Mononuclear cell (primary cell): ENCODE measurements around the gene TOPBP1. TPM values are rescaled to one million over a fixed set of nuclear protein-coding genes. Genes with fewer than 3 reads are reported as not detected.
"Not testable (repeated sequence)": the region's sequence is repeated elsewhere in the genome, so short reads cannot be mapped to it uniquely, and the experiment has no call there.

ENCODE experiments used
- H3K27me3 ChIP-seq: 2 replicates; pipeline ENCODE4 v1.6.0; 2011; ENCODE audit warnings: low read length, control low read depth; ENCODE audit not compliant: insufficient read depth
- H3K4me1 ChIP-seq: 2 replicates; pipeline ENCODE4 v1.5.1; 2011; ENCODE audit warnings: mild to moderate bottlenecking, low read length, control low read depth; ENCODE audit not compliant: insufficient read depth
- H3K4me3 ChIP-seq: 2 replicates; pipeline ENCODE4 v1.5.1; 2011; ENCODE audit warnings: mild to moderate bottlenecking, low read length, moderate library complexity
- H3K9me3 ChIP-seq: 2 replicates; pipeline ENCODE4 v1.5.1; 2011; ENCODE audit warnings: low read depth, mild to moderate bottlenecking, control low read depth, low read length
- total RNA-seq: library from RNA; depleted of rRNA; stranded (reverse); fragments of >200 nt; gene quantifications from one replicate; pipeline ENCODE4 v1.2.3, GENCODE V29; 2012

TOPBP1 gene
- total RNA-seq, 1 donor = 77.0 TPM

GRCh38 chr3:133691273-133692107 lies 29.7 kb upstream of the TOPBP1 start:
- Histone ChIP-seq H3K4me1 (no peaks in the 10 kb centered on the region), H3K9me3 (no peaks in the 10 kb centered on the region), H3K27me3 (peaks cover 3% of the 10 kb centered on the region), H3K4me3 (no peak overlapping the region)

- not testable (repeated sequence) for H3K4me3 ChIP-seq, H3K4me1 ChIP-seq, H3K9me3 ChIP-seq
- H3K27me3 ChIP-seq = peaks cover 36% of the 10 kb centered on the region
These were observed 16.3 kb upstream of the TOPBP1 start for GRCh38 chr3:133677993-133678392.

GRCh38 chr3:133676336-133677118 lies 14.8 kb upstream of the TOPBP1 start:
- no peak overlapping the region for H3K4me3 ChIP-seq

GRCh38 chr3:133675631-133676335 lies 14.0 kb upstream of the TOPBP1 start:
- no peaks in the 10 kb centered on the region for H3K9me3 ChIP-seq
- H3K27me3 ChIP-seq = peaks cover 52% of the 10 kb centered on the region
- no peaks in the 10 kb centered on the region for H3K4me1 ChIP-seq
- no peak overlapping the region for H3K4me3 ChIP-seq

More at GRCh38 chr3:133676336-133677118, 14.8 kb upstream of the TOPBP1 start:
- Histone ChIP-seq H3K9me3 (no peaks in the 10 kb centered on the region), H3K4me1 (no peaks in the 10 kb centered on the region), H3K27me3 (peaks cover 47% of the 10 kb centered on the region)

- Histone ChIP-seq H3K9me3 (no peaks in the 10 kb centered on the region), H3K4me1 (no peaks in the 10 kb centered on the region), H3K4me3 (no peak overlapping the region), H3K27me3 (peaks cover 56% of the 10 kb centered on the region)
These were observed 12.7 kb upstream of the TOPBP1 start for GRCh38 chr3:133674290-133674919.

- Histone ChIP-seq H3K27me3 (peaks cover 56% of the 10 kb centered on the region), H3K4me3 (no peak overlapping the region), H3K4me1 (no peaks in the 10 kb centered on the region), H3K9me3 (no peaks in the 10 kb centered on the region)
These were observed 12.0 kb upstream of the TOPBP1 start for GRCh38 chr3:133673746-133674145.

GRCh38 chr3:133672461-133672860 lies 10.7 kb upstream of the TOPBP1 start:
- Histone ChIP-seq H3K4me3 (no peak overlapping the region), H3K27me3 (peaks cover 56% of the 10 kb centered on the region), H3K9me3 (no peaks in the 10 kb centered on the region), H3K4me1 (no peaks in the 10 kb centered on the region)

- H3K4me1 ChIP-seq = no peaks in the 10 kb centered on the region
- peaks cover 46% of the 10 kb centered on the region for H3K27me3 ChIP-seq
- no peak overlapping the region for H3K4me3 ChIP-seq
- H3K9me3 ChIP-seq = no peaks in the 10 kb centered on the region
These were observed 8.8 kb upstream of the TOPBP1 start for GRCh38 chr3:133670525-133670995.

- Histone ChIP-seq H3K27me3 (peaks cover 41% of the 10 kb centered on the region), H3K4me3 (no peak overlapping the region), H3K9me3 (no peaks in the 10 kb centered on the region), H3K4me1 (no peaks in the 10 kb centered on the region)
These were observed 8.3 kb upstream of the TOPBP1 start for GRCh38 chr3:133669949-133670524.

- H3K4me3 ChIP-seq = no peak overlapping the region
- H3K9me3 ChIP-seq = no peaks in the 10 kb centered on the region
- peaks cover 16% of the 10 kb centered on the region for H3K4me1 ChIP-seq
- peaks cover 14% of the 10 kb centered on the region for H3K27me3 ChIP-seq
These were observed 5.4 kb upstream of the TOPBP1 start for GRCh38 chr3:133667118-133667517.

GRCh38 chr3:133665188-133665587 lies 3.4 kb upstream of the TOPBP1 start:
- peaks cover 26% of the 10 kb centered on the region for H3K4me1 ChIP-seq
- not testable (repeated sequence) for H3K9me3 ChIP-seq, H3K27me3 ChIP-seq, H3K4me3 ChIP-seq

GRCh38 chr3:133663569-133664313 lies 2.0 kb upstream of the TOPBP1 start:
- Histone ChIP-seq H3K27me3 (no peaks in the 10 kb centered on the region), H3K9me3 (no peaks in the 10 kb centered on the region), H3K4me1 (peaks cover 36% of the 10 kb centered on the region), H3K4me3 (no peak overlapping the region)

- Histone ChIP-seq H3K27me3 (no peaks in the 10 kb centered on the region), H3K9me3 (no peaks in the 10 kb centered on the region), H3K4me1 (peaks cover 36% of the 10 kb centered on the region), H3K4me3 (peak overlapping the region; percentile 95)
These were observed 524 bp upstream of the TOPBP1 start for GRCh38 chr3:133662278-133662651.

- Histone ChIP-seq H3K4me1 (peaks cover 36% of the 10 kb centered on the region), H3K27me3 (no peaks in the 10 kb centered on the region)
These were observed 1.9 kb downstream of the TOPBP1 start for GRCh38 chr3:133659806-133660205.

More at GRCh38 chr3:133659806-133660205, 1.9 kb downstream of the TOPBP1 start:
- Histone ChIP-seq H3K9me3 (no peaks in the 10 kb centered on the region), H3K4me3 (no peak overlapping the region)
